ENCODE results near the gene EPHA4. TPM values are rescaled to one million over a fixed set of nuclear protein-coding genes. Genes with fewer than 3 reads are reported as not detected.

The EPHA4 gene
- total and polyA plus RNA-seq, 4 donors = 0.43 to 2.3 (median 1.1) TPM

DNA sequence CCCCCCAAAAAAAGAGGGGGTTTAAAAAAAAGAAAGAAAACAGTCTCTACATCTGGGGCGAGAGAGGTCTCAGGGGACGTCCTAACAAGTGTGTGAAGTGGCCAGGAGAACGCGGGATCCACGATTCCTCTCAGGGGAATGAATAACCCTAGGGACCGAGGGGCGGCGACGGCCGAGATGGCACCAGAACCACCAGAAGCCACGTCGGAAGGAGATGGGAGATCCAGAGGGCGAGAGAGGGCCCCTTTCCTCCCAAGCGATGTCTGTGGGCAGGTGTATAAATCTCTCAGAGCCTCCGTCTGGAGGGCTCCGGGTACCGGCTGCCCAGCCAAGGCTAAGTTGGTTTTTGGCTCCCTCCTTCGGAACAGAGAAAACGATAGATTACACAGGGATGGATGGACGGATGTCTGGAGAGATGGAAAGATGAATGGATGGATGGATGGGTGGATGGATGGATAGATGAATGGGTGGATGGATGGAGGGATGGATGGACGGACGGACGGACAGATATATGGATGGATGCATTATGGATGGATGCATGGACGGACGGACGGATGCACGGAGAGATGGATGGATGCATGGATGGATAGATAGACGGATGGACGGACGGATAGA is 1.7 kb downstream of the EPHA4 start:
- Histone ChIP-seq H3K9ac (ENCODE audit: low read depth in 1 of 2, low read length in 2 of 2) (no peak overlapping the region), H3K4me1 (ENCODE audit: control insufficient read depth in 4 of 4, insufficient read depth in 4 of 4, low read length in 3 of 4) (peaks cover 6 to 32% (median 23%) of the 10 kb centered on the region in 4 donors)

GRCh38 chr2:221569871-221570270 is 2.2 kb downstream of the EPHA4 start:
- DNase-seq (ENCODE audit: low spot score) = no peak
- Histone ChIP-seq H3K9me3 (ENCODE audit: control insufficient read depth in 4 of 4, low read length in 3 of 4) (no peaks in the 10 kb centered on the region), H3K36me3 (ENCODE audit: control insufficient read depth in 4 of 4, insufficient read depth in 3 of 4, low read depth in 1 of 4, low read length in 3 of 4) (no peaks in the 10 kb centered on the region), H3K4me1 (ENCODE audit: control insufficient read depth in 4 of 4, insufficient read depth in 4 of 4, low read length in 3 of 4) (peaks cover 6 to 32% (median 23%) of the 10 kb centered on the region in 4 donors), H3K27ac (ENCODE audit: low read depth in 1 of 2, low read length in 2 of 2) (no peak overlapping the region), H3K9ac (ENCODE audit: low read depth in 1 of 2, low read length in 2 of 2) (no peak overlapping the region), H3K4me3 (ENCODE audit: low read depth in 1 of 3, low read length in 3 of 3) (no peak overlapping the region), H3K27me3 (ENCODE audit: control insufficient read depth in 4 of 4, insufficient read depth in 4 of 4, low read length in 3 of 4) (peaks cover 0 to 11% (median 5%) of the 10 kb centered on the region in 4 donors)
- 25% methylated on average over 8 of the region's 8 CpGs for WGBS
- TF ChIP-seq SP1 (IDR thresholded peaks at IDR 0.05) = no peak
- TF ChIP-seq EGR1 (IDR thresholded peaks at IDR 0.05; ENCODE audit: low read depth in 2 of 2) = no peak
- TF ChIP-seq HNF4A (conservative IDR thresholded peaks at IDR 0.05) = no peak
- no peak for TF ChIP-seq GABPA (IDR thresholded peaks at IDR 0.05 in 1 of 2, conservative IDR thresholded peaks at IDR 0.05 in 1 of 2)
- no peak for TF ChIP-seq TAF1 (conservative IDR thresholded peaks at IDR 0.05)
- TF ChIP-seq NR2F2 (IDR thresholded peaks at IDR 0.05) = no peak
- TF ChIP-seq HNF4G (IDR thresholded peaks at IDR 0.05) = no peak
- no peak for TF ChIP-seq ZBTB33 (IDR thresholded peaks at IDR 0.05)
- no peak for TF ChIP-seq FOXA1 (IDR thresholded peaks at IDR 0.05)
- TF ChIP-seq, protein P1, sequence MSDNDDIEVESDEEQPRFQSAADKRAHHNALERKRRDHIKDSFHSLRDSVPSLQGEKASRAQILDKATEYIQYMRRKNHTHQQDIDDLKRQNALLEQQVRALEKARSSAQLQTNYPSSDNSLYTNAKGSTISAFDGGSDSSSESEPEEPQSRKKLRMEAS (IDR thresholded peaks at IDR 0.05) = no peak
- TF ChIP-seq ATF3 (IDR thresholded peaks at IDR 0.05) = no peak
- TF ChIP-seq RXRA (IDR thresholded peaks at IDR 0.05) = no peak

More for the DNA sequence above, 1.7 kb downstream of the EPHA4 start:
- peaks cover 0 to 13% (median 5%) of the 10 kb centered on the region in 4 donors for H3K27me3 ChIP-seq (ENCODE audit: control insufficient read depth in 4 of 4, insufficient read depth in 4 of 4, low read length in 3 of 4)
- no peak for TF ChIP-seq RXRA (IDR thresholded peaks at IDR 0.05)
- TF ChIP-seq HNF4G (IDR thresholded peaks at IDR 0.05) = no peak
- TF ChIP-seq GABPA (IDR thresholded peaks at IDR 0.05 in 1 of 2, conservative IDR thresholded peaks at IDR 0.05 in 1 of 2) = no peak
- no peak for TF ChIP-seq CTCF (IDR thresholded peaks at IDR 0.05; ENCODE audit: low read depth, low read length, missing input control)
- TF ChIP-seq HNF4A (conservative IDR thresholded peaks at IDR 0.05) = no peak
- no peak for TF ChIP-seq RAD21 (IDR thresholded peaks at IDR 0.05)
- no peak for TF ChIP-seq FOXA2 (IDR thresholded peaks at IDR 0.05)
- no peak for TF ChIP-seq FOXA1 (IDR thresholded peaks at IDR 0.05)
- no peak for TF ChIP-seq YY1 (IDR thresholded peaks at IDR 0.05)
- no peak for TF ChIP-seq REST (IDR thresholded peaks at IDR 0.05)
- TF ChIP-seq SP1 (IDR thresholded peaks at IDR 0.05) = no peak
- TF ChIP-seq, protein P1 (IDR thresholded peaks at IDR 0.05) = no peak
- TF ChIP-seq EGR1 (IDR thresholded peaks at IDR 0.05; ENCODE audit: low read depth in 2 of 2) = no peak
- no peak for TF ChIP-seq NR2F2 (IDR thresholded peaks at IDR 0.05)
- 14% methylated on average over 30 of the region's 30 CpGs for WGBS
- no peak for DNase-seq (ENCODE audit: low spot score)
- H3K9me3 ChIP-seq (ENCODE audit: control insufficient read depth in 4 of 4, low read length in 3 of 4) = no peaks in the 10 kb centered on the region
- no peak overlapping the region for H3K27ac ChIP-seq (ENCODE audit: low read depth in 1 of 2, low read length in 2 of 2)
- H3K36me3 ChIP-seq (ENCODE audit: control insufficient read depth in 4 of 4, insufficient read depth in 3 of 4, low read depth in 1 of 4, low read length in 3 of 4) = no peaks in the 10 kb centered on the region
- no peak overlapping the region for H3K4me3 ChIP-seq (ENCODE audit: low read depth in 1 of 3, low read length in 3 of 3)

Measured in liver (tissue), 9 donors.